GM18519 (cell line): ENCODE results near the gene AKR1A1.
"Not testable (repeated sequence)": the region's sequence is repeated elsewhere in the genome, so short reads cannot be mapped to it uniquely, and the experiment has no call there.

Source experiments
- ATAC-seq: cut with Tn5 transposase; IDR thresholded peaks from one replicate; pipeline ENCODE4 v1.9.1; 2021; ENCODE audit warnings: mild to moderate bottlenecking, moderate library complexity; ENCODE audit not compliant: unreplicated experiment, low FRiP score

AKR1A1 gene

DNA sequence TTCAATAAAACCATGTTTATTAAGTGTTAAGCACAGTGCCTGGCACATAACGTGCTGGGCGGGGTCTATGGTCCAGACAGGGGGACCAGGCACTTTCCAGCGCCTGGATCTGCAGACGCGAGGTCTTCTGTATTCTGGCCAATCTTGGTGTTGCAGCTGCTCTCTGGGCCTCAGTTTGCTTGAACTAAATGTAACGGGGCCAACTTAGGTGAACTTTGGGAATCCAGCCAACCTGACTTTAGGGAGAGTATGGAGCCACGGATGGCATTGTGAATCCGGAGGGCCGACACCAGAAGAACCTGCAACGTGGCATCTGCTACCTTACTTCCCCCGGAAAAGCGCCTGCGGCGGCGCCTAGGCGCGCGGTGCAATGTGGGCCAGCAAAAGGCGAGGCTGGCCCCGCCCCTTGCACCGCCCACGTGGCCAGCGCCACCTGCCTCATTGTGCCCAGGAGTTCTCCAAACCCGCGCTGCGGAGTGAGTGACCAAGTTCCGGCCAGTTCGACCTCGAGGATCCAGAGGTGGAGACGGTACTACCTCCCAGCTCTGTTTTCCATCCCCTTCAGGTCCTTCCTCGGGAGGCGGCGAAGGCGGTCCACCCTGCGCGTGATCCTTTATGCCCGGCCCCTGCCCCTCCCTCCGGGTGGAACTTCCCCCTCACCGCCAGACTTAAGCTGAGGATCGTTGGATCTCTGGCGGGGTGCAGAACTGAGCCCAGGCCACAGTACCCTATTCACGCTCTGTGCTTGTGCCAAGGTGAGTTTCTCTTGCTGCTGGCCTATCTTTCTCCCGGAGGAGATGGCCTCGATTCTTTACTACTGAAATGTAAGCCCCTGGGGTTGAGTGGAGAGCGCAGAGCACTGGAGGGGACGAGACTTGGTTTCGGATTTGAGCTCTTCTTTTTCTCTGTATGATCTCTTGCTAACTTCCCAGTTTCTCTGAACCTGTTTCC is at the start of gene AKR1A1:
Gene AKR1A1 (plus strand): TSS at position 426 of the 951 bp plus-strand sequence. CDS start 10,969 bp downstream, outside the sequence.
- peak; percentile 69 for ATAC-seq

DNA sequence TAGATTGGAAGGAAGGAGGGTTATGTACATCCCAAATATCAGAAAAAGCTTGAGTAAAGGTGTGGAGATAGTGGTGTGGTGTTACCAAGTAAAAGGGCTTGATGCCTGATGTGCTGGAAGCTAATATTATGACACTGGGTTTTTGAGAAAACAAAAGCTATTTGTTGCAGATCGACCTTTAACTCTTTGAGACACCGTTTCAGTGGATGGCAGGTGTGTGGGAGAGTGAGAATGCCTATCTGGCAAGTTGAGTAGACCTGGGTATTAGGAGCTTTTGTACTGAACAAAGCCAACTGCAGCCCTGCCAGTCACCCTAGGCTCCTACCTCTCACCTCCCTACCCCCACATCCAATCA is 49.1 kb upstream of the AKR1A1 start:
- ATAC-seq = no peak

DNA sequence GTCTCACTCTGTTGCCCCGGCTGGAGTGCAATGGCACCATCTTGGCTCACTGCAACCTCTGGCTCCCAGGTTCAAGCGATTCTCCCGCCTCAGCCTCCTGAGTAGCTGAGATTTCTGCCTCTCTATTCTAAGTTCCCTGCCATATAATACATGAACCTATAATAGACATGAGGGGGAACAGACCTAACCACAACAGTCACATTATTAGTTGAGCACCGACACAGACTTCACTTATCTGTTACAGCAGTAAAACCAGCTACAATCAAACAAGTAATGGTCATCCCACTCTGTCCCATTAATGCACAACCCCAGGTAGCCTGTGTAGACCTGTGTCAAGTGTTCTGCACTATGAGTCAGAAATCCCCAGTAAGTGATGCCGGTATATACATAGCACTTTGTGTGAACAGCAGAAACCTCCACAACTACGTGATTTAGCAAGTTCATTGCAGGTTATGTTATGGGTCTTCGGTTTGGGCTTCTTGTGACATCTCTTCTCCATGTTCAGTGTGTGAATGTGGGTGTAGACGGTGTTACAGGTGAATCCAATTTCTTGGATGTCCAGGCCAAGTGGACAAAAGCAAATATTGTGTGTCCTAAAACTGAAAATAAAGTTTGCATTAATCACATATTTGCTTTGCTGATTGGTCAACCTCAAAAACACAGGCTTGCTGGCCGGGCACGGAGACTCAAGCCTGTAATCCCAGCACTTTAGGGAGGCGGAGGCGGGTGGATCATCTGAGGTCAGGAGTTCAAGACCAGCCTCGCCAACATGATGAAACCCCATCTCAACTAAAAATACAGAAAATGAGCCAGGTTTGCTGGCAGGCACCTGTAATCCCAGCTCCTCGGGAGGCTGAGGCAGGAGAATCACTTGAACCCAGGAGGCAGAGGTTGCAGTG is 46.9 kb upstream of the AKR1A1 start:
- no peak for ATAC-seq

DNA sequence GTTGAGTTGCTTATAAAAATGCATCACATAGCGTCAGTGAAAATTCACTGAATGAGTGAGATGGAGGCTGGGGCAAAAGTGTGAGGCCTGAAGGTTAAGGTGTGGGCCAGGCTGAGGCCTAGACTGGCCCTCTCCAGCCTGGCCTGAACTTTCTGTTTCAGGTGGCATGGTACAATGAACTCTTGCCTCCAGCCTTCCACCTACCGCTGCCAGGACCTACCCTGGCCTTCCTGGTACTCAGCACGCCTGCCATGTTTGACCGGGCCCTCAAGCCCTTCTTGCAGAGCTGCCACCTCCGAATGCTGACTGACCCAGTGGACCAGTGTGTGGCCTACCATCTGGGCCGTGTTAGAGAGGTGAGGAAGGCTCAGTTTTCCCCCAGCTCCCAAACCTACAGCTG is 43.4 kb upstream of the AKR1A1 start:
- ATAC-seq = no peak

GRCh38 chr1:45507893-45508292 is 42.7 kb upstream of the AKR1A1 start:
- no peak for ATAC-seq

- ATAC-seq = no peak
These were observed 42.1 kb upstream of the AKR1A1 start for GRCh38 chr1:45508295-45509151.

DNA sequence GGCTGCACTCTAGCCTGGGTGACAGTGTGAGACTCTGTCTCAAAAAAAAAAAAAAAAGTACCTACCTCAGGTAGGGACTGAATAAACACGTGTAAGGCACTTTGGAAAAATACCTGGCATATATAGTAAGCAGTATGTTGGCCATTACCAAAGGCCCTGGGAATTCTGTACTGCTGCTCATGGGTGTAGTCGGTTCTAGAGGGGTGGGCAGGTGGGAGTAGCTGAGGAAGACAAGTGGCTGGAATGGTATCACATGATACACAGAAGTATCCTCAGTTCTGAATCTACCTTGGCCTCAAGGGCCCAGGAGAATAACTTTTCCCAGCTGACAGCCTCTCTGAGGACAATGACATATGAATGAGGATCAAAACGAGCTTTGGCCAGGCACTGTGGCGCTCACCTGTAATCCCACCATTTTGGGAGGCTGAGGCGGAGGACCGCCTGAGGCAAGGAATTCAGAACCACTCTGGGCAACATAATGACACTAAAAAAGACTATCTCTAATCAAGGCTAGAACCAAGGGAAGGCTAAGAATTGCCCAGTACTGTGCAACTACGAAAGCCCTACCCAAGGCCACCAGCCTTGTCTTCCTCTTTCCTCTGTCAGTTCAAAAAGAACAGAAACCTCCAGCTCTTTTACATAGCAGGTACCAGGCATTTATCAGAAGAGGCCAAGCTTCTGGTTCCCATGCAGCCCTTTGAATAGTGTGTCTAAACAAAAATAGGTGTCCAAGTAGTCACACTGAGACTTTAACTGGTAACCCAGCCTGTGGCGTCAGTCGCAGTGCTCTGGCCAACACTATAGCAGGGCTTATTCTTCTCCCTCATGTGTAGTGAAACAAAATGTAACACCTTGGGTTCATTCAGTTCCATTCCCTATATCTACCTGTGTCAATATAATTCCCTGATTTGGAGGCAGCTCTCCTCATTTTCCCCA is 40.3 kb upstream of the AKR1A1 start:
- ATAC-seq = no peak

DNA sequence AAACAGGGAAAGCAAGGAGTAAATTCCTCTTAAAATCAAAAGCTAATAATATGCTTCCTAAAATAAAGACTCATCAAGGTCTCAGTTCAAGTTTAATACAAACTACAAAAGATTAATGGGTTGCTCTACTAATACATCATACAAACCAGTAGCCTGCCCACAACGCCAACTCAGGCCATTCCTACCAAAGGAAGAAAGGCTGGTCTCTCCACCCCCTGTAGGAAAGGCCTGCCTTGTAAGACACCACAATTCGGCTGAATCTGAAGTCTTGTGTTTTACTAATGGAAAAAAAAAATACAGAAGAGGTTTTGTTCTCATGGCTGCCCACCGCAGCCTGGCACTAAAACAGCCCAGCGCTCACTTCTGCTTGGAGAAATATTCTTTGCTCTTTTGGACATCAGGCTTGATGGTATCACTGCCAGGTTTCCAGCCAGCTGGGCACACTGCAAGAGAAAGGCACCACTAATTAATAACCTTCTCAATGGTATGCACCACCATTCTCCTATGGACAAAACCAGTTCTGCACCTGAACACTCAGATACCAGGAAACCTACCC is 39.6 kb upstream of the AKR1A1 start:
- no peak for ATAC-seq

GRCh38 chr1:45512641-45513054 is 38.0 kb upstream of the AKR1A1 start:
- no peak for ATAC-seq

DNA sequence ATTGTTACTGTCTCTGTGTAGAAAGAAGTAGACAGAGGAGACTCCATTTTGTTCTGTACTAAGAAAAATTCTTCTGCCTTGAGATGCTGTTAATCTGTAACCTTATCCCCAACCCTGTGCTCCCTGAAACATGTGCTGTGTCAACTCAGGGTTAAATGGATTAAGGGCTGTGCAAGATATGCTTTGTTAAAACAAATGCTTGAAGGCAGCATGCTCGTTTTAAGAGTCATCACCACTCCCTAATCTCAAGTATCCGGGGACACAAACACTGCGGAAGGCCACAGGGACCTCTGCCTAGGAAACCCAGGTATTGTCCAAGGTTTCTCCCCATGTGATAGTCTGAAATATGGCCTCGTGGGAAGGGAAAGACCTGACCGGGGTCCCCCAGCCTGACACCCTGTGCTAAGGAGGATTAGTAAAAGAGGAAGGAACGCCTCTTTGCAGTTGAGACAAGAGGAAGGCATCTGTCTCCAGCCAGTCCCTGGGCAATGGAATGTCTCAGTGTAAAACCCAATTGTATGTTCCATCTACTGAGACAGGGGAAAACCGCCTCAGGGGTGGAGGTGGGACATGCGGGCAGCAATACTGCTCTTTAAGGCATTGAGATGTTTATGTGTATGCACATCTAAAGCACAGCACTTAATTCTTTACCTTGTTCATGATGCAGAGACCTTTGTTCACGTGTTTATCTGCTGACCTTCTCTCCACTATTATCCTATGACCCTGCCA is 36.9 kb upstream of the AKR1A1 start:
- not testable (repeated sequence) for ATAC-seq

GRCh38 chr1:45516036-45516435 is 34.6 kb upstream of the AKR1A1 start:
- no peak for ATAC-seq

GRCh38 chr1:45516465-45516864 is 34.2 kb upstream of the AKR1A1 start:
- ATAC-seq = no peak

- ATAC-seq = not testable (repeated sequence)
These were observed 32.3 kb upstream of the AKR1A1 start for GRCh38 chr1:45518366-45518765.

- ATAC-seq = no peak
These were observed 31.7 kb upstream of the AKR1A1 start for GRCh38 chr1:45518910-45519309.

DNA sequence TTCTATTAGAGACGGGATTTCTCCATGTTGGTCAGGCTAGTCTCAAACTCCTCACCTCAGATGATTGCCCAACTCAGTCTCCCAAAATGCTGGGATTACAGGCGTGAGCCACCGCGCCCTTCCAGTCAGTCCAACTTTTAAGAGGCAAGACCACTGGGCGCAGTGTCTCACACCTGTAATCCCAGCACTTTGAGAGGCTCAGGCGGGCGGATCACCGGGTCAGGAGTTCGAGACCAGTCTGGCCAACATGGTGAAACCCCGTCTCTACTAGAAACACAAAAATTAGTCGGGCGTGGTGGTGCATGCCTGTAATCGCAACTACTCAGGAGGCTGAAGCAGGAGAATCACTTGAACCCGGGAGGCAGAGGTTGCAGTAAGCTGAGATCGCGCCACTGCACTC is 30.9 kb upstream of the AKR1A1 start:
- not testable (repeated sequence) for ATAC-seq

GRCh38 chr1:45521413-45522323 is 29.0 kb upstream of the AKR1A1 start, which contains the start of gene PRDX1:
Gene PRDX1 (minus strand): TSS chr1:45521884. CDS start chr1:45519043, 2,841 bp downstream.
- peak; percentile 76 for ATAC-seq
